A673 (cell line): ENCODE results near the gene DGKQ. TPM values are rescaled to one million over a fixed set of nuclear protein-coding genes. Genes with fewer than 3 reads are reported as not detected.

Source experiments
- BruUV-seq: library from RNA; stranded (reverse); fragments of 400-500 nt; replicated peaks from 2 replicates; lab custom pipeline; 2021; lab: Mats Ljungman, UMichigan
- CTCF ChIA-PET: fragments of 300-600 bp; sonication (Branson Sonifier 250); formaldehyde crosslinking; loops from one replicate; lab custom pipeline; 2022; ENCODE audit warnings: antibody characterized with exemption; lab: Charles Lee
- POLR2A ChIA-PET: fragments of 300-600 bp; sonication (Branson Sonifier 250); formaldehyde crosslinking; loops from one replicate; lab custom pipeline; 2022; ENCODE audit warnings: antibody characterized with exemption; ENCODE audit not compliant: low non-redundant PET; lab: Charles Lee
- DNase-seq: peaks from one replicate; pipeline ENCODE4 v3.0.0-alpha.2; 2015; ENCODE audit warnings: low spot score
- H3K27ac ChIP-seq: fragments of 200-600 bp; sonication (generic); 2 replicates; pipeline ENCODE4 v1.5.1; 2016; ENCODE audit warnings: mixed run types, low read depth, mild to moderate bottlenecking, mixed read lengths, antibody characterized with exemption, low read length; ENCODE audit not compliant: poor library complexity, severe bottlenecking
- H3K27me3 ChIP-seq: fragments of 200-600 bp; sonication (generic); replicated peaks from 2 replicates; pipeline ENCODE4 v1.6.1; 2017; ENCODE audit warnings: mixed run types, low read depth, mild to moderate bottlenecking, mixed read lengths, antibody characterized with exemption, low read length; ENCODE audit not compliant: insufficient read depth, poor library complexity
- H3K36me3 ChIP-seq: fragments of 200-600 bp; sonication (generic); 2 replicates; pipeline ENCODE4 v1.6.1; 2016; ENCODE audit warnings: mixed run types, mild to moderate bottlenecking, mixed read lengths, antibody characterized with exemption, low read length; ENCODE audit not compliant: insufficient read depth, poor library complexity, severe bottlenecking
- H3K4me1 ChIP-seq: fragments of 200-600 bp; sonication (generic); 2 replicates; pipeline ENCODE4 v1.6.1; 2017; ENCODE audit warnings: mixed run types, mild to moderate bottlenecking, mixed read lengths, antibody characterized with exemption, low read length; ENCODE audit not compliant: insufficient read depth, poor library complexity, severe bottlenecking
- H3K4me3 ChIP-seq: fragments of 200-600 bp; sonication (generic); 2 replicates; pipeline ENCODE4 v1.5.1; 2016; ENCODE audit warnings: low read depth, mixed run types, mild to moderate bottlenecking, mixed read lengths, low read length; ENCODE audit not compliant: poor library complexity, severe bottlenecking
- H3K9me3 ChIP-seq: fragments of 200-600 bp; sonication (generic); 2 replicates; pipeline ENCODE4 v1.6.1; 2016; ENCODE audit warnings: mixed run types, low read depth, mild to moderate bottlenecking, mixed read lengths, antibody characterized with exemption, low read length; ENCODE audit not compliant: poor library complexity, severe bottlenecking
- CTCF ChIP-seq: fragments of 300-800, 200-600 bp; sonication (generic); conservative IDR thresholded peaks from 2 replicates; pipeline ENCODE4 v1.5.1; 2017; ENCODE audit warnings: low read depth, mild to moderate bottlenecking, antibody characterized with exemption, low read length, moderate library complexity, mixed read lengths
- EZH2 ChIP-seq: fragments of 200-600 bp; sonication (generic); IDR thresholded peaks from 2 replicates; pipeline ENCODE4 v1.6.1; 2017; ENCODE audit warnings: borderline replicate concordance, low read depth, mild to moderate bottlenecking, mixed read lengths, antibody characterized with exemption, low read length; ENCODE audit not compliant: poor library complexity, severe bottlenecking
- intact Hi-C: fragments of 100-400 bp; cut with micrococcal nuclease; formaldehyde crosslinking; loops from one replicate; pipeline ENCODE4 v1.10.0; 2022; ENCODE audit not compliant: unreplicated experiment
- total RNA-seq: library from RNA; stranded (reverse); gene quantifications from 2 replicates; pipeline ENCODE4 v1.2.3, GENCODE V29; 2021

DGKQ gene
- total RNA-seq, 1 experiment from 2014 or later: 8.8 TPM

- no peaks in the 10 kb centered on the region for H3K9me3 ChIP-seq
- no peak overlapping the region for H3K4me3 ChIP-seq
- TF ChIP-seq EZH2 (no peak), CTCF (no peak)
- H3K36me3 ChIP-seq: no peaks in the 10 kb centered on the region
- intact Hi-C loops: no loop called here
- POLR2A ChIA-PET: no interaction called here
- no peaks in the 10 kb centered on the region for H3K4me1 ChIP-seq
- no TSS peak for BruUV-seq
- H3K27me3 ChIP-seq: peaks cover 2% of the 10 kb centered on the region
- CTCF ChIA-PET: no interaction called here
- no peak overlapping the region for H3K27ac ChIP-seq
- DNase-seq: no peak
Measured at GRCh38 chr4:947491-947971, 25.8 kb downstream of the DGKQ start.

GRCh38 chr4:946517-947471, 26.6 kb downstream of the DGKQ start:
- Histone ChIP-seq H3K36me3 (no peaks in the 10 kb centered on the region), H3K27me3 (peaks cover 2% of the 10 kb centered on the region), H3K27ac (no peak overlapping the region), H3K9me3 (no peaks in the 10 kb centered on the region), H3K4me1 (no peaks in the 10 kb centered on the region), H3K4me3 (no peak overlapping the region)
- intact Hi-C loops: no loop called here
- no peak for DNase-seq
- ChIA-PET CTCF (no interaction called here), POLR2A (no interaction called here)
- TF ChIP-seq EZH2: no peak
- BruUV-seq: no TSS peak

- no peak for TF ChIP-seq CTCF
- TF ChIP-seq EZH2: no peak
- ChIA-PET POLR2A (no interaction called here), CTCF (no interaction called here)
- Histone ChIP-seq H3K27me3 (peaks cover 2% of the 10 kb centered on the region), H3K4me1 (no peaks in the 10 kb centered on the region), H3K4me3 (no peak overlapping the region), H3K36me3 (no peaks in the 10 kb centered on the region), H3K27ac (no peak overlapping the region), H3K9me3 (no peaks in the 10 kb centered on the region)
- no peak for DNase-seq
- intact Hi-C loops: no loop called here
- no TSS peak for BruUV-seq
Measured at GRCh38 chr4:946103-946450, 27.3 kb downstream of the DGKQ start.
